Cardiac muscle cell (in vitro differentiated cells and primary cell): ENCODE results near the gene STX8. TPM values are rescaled to one million over a fixed set of nuclear protein-coding genes. Genes with fewer than 3 reads are reported as not detected.
A peak's percentile ranks its signal among the peaks of the same experiment; 100 is the strongest.

Experiments
- DNase-seq, 2 donors: peaks; one replicate each; pipeline versions ENCODE4 v3.0.0 to v3.0.0-alpha.2; 2010 to 2017; ENCODE audit warnings: low read depth in 1 of 2, low spot score in 1 of 2
- H3K27ac ChIP-seq: fragments of 200-600 bp; sonication (generic); 2 replicates; pipeline ENCODE4 v1.5.1; 2016
- H3K27me3 ChIP-seq: fragments of 200-600 bp; sonication (generic); 2 replicates; pipeline ENCODE4 v1.6.0; 2016; ENCODE audit warnings: control low read depth
- H3K36me3 ChIP-seq: fragments of 200-600 bp; sonication (generic); 2 replicates; pipeline ENCODE4 v1.5.1; 2016; ENCODE audit warnings: control low read depth
- H3K4me1 ChIP-seq: fragments of 200-600 bp; sonication (generic); 2 replicates; pipeline ENCODE4 v1.8.1; 2017; ENCODE audit warnings: low read depth, mild to moderate bottlenecking, mixed run types
- H3K4me3 ChIP-seq: fragments of 200-600 bp; sonication (generic); 2 replicates; pipeline ENCODE4 v1.5.1; 2016; ENCODE audit warnings: mild to moderate bottlenecking
- H3K9me3 ChIP-seq: fragments of 200-600 bp; sonication (generic); 2 replicates; pipeline ENCODE4 v1.5.1; 2017; ENCODE audit warnings: low read depth, mild to moderate bottlenecking, control low read depth
- CTCF ChIP-seq: IDR thresholded peaks from 2 replicates; pipeline ENCODE4 v1.5.1; 2012; ENCODE audit warnings: low read depth, mild to moderate bottlenecking, low read length
- polyA plus RNA-seq: library from polyadenylated mRNA; unstranded; fragments of >200 nt; fragmentation: Nextera tagmentation; extraction: Ambion mirVana; gene quantifications from 2 replicates; pipeline ENCODE4 v1.2.1, GENCODE V29; 2016
- total RNA-seq: library from RNA; depleted of rRNA; stranded (reverse); fragments of >200 nt; gene quantifications from 2 replicates; pipeline ENCODE4 v1.2.3, GENCODE V29; 2016

STX8 gene
- total and polyA plus RNA-seq, 2 experiments from 2014 or later, result 46.9 to 95.2 TPM

- H3K4me1 ChIP-seq, result no peaks in the 10 kb centered on the region
- H3K27ac ChIP-seq, result no peak overlapping the region
- no peak for TF ChIP-seq CTCF
- H3K9me3 ChIP-seq, result no peaks in the 10 kb centered on the region
- no peaks in the 10 kb centered on the region for H3K27me3 ChIP-seq
- peak in 1 of 2 donors; percentile 49 for DNase-seq
- no peak overlapping the region for H3K4me3 ChIP-seq
- no peaks in the 10 kb centered on the region for H3K36me3 ChIP-seq
Measured at GRCh38 chr17:9322326-9322725, 253.3 kb downstream of the STX8 start.

- TF ChIP-seq CTCF, result no peak
- no peak overlapping the region for H3K27ac ChIP-seq
- H3K4me1 ChIP-seq, result no peaks in the 10 kb centered on the region
- no peak for DNase-seq
- no peak overlapping the region for H3K4me3 ChIP-seq
- no peaks in the 10 kb centered on the region for H3K36me3 ChIP-seq
- H3K27me3 ChIP-seq, result no peaks in the 10 kb centered on the region
- no peaks in the 10 kb centered on the region for H3K9me3 ChIP-seq
Measured at GRCh38 chr17:9321890-9322289, 253.7 kb downstream of the STX8 start.

GRCh38 chr17:9315360-9315759 lies 260.3 kb downstream of the STX8 start:
- Histone ChIP-seq H3K27ac (no peak overlapping the region), H3K36me3 (no peaks in the 10 kb centered on the region), H3K4me3 (no peak overlapping the region), H3K9me3 (no peaks in the 10 kb centered on the region), H3K4me1 (no peaks in the 10 kb centered on the region), H3K27me3 (no peaks in the 10 kb centered on the region)
- no peak for TF ChIP-seq CTCF
- no peak for DNase-seq

- no peak overlapping the region for H3K27ac ChIP-seq
- TF ChIP-seq CTCF, result no peak
- no peak overlapping the region for H3K4me3 ChIP-seq
- no peaks in the 10 kb centered on the region for H3K9me3 ChIP-seq
- no peaks in the 10 kb centered on the region for H3K27me3 ChIP-seq
- H3K36me3 ChIP-seq, result no peaks in the 10 kb centered on the region
- peaks cover 11% of the 10 kb centered on the region for H3K4me1 ChIP-seq
- DNase-seq, result no peak
Measured at GRCh38 chr17:9313346-9313745, 262.3 kb downstream of the STX8 start.

- Histone ChIP-seq H3K36me3 (no peaks in the 10 kb centered on the region), H3K9me3 (no peaks in the 10 kb centered on the region), H3K4me1 (peaks cover 11% of the 10 kb centered on the region), H3K27me3 (no peaks in the 10 kb centered on the region), H3K4me3 (no peak overlapping the region), H3K27ac (no peak overlapping the region)
- no peak for TF ChIP-seq CTCF
- DNase-seq, result peak; percentile 8 to 30
Measured at GRCh38 chr17:9309216-9309615, 266.4 kb downstream of the STX8 start.

GRCh38 chr17:9308069-9308468 lies 267.6 kb downstream of the STX8 start:
- no peaks in the 10 kb centered on the region for H3K9me3 ChIP-seq
- no peaks in the 10 kb centered on the region for H3K36me3 ChIP-seq
- TF ChIP-seq CTCF, result no peak
- H3K27ac ChIP-seq, result no peak overlapping the region
- H3K4me1 ChIP-seq, result peaks cover 11% of the 10 kb centered on the region
- no peaks in the 10 kb centered on the region for H3K27me3 ChIP-seq
- no peak overlapping the region for H3K4me3 ChIP-seq
- DNase-seq, result no peak
